ENCODE data around the gene NREP. TPM values are rescaled to one million over a fixed set of nuclear protein-coding genes. Genes with fewer than 3 reads are reported as not detected.
A peak's percentile ranks its signal among the peaks of the same experiment; 100 is the strongest.

The NREP gene
- total and polyA plus RNA-seq, 7 donors = 4.7 to 15.1 (median 5.5) TPM

DNA sequence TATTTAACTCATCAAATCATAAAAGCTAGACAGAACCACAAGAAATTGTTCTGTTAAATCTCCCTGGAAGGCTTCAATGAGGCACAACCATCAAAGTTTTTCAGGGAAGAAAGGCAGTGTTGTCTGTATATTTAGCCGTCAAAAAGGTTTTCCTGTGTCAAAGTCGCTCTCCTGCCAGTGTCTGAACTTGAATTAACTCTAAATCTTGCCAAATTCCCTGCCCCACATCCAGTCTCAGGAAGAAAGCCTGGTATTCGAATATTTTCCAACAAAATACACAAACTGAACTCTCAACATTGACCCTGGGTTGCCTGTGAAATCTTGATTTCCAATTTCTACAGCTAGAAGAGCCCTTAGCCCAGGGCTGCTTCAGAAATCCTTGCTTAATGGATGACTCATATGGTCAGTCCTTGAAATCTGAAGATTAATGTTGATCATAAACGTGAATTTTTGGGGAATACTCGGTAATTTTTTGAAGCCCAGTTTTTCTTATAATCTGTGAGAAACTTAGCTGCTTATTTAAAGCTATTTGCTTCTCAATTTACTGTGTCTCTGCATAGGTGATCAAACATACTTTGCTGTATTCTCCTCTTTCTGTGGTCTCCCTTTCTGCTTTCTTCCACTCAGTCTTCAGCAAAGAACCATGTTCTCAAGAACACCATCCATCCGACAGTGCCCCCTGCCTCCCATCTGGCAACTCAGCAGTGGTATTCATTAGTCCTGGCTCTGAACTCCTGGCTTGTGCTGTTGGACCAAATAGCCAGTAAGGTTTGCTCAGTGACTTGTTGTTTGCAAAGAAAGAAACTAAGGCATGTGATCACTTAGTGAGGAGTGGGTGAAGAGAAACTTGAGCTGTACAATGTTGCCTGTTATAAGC, 58.9 kb downstream of the NREP start:
- DNase-seq (no peak), ATAC-seq (no peak)
- intact Hi-C loops (cut with DNase I) = no loop called here
- no peaks in the 10 kb centered on the region for H3K4me1 ChIP-seq
- H3K27me3 ChIP-seq (ENCODE audit: insufficient read depth in 3 of 3, low read length in 2 of 3) = no peaks in the 10 kb centered on the region
- TF ChIP-seq, protein P1, sequence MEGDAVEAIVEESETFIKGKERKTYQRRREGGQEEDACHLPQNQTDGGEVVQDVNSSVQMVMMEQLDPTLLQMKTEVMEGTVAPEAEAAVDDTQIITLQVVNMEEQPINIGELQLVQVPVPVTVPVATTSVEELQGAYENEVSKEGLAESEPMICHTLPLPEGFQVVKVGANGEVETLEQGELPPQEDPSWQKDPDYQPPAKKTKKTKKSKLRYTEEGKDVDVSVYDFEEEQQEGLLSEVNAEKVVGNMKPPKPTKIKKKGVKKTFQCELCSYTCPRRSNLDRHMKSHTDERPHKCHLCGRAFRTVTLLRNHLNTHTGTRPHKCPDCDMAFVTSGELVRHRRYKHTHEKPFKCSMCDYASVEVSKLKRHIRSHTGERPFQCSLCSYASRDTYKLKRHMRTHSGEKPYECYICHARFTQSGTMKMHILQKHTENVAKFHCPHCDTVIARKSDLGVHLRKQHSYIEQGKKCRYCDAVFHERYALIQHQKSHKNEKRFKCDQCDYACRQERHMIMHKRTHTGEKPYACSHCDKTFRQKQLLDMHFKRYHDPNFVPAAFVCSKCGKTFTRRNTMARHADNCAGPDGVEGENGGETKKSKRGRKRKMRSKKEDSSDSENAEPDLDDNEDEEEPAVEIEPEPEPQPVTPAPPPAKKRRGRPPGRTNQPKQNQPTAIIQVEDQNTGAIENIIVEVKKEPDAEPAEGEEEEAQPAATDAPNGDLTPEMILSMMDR (IDR thresholded peaks at IDR 0.05) = peak; percentile 10
- H3K36me3 ChIP-seq (ENCODE audit: insufficient read depth in 1 of 2, low read depth in 1 of 2) = no peaks in the 10 kb centered on the region
- H3K9me3 ChIP-seq = no peaks in the 10 kb centered on the region
- no peak overlapping the region for H3K27ac ChIP-seq
- no peak overlapping the region for H3K4me3 ChIP-seq
- WGBS, 3 donors = 36 to 48% (median 45%) methylated on average over 6 of the region's 6 CpGs

DNA sequence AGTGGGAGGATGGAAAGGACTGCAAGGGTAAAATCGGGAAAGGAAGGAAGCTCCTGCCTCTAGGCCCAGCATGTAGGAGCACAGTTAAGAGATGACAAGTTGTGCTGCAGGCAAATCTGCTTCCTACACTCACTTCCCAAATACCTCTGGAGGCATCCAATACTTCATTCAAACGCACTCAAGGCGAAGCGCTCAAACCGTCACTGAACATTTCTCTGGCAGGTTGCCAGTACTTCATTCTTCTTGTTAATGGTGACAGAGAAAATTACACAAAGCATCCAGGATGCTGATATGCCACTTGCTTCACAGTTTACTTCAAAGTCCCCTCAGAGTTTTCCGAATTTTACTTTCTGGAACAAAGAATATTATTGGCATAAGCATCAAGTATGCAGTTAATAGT, 59.8 kb downstream of the NREP start:
- H3K27me3 ChIP-seq (ENCODE audit: insufficient read depth in 3 of 3, low read length in 2 of 3) = no peaks in the 10 kb centered on the region
- H3K27ac ChIP-seq = no peak overlapping the region
- no peak for ATAC-seq
- intact Hi-C loops (cut with DNase I) = no loop called here
- no peaks in the 10 kb centered on the region for H3K4me1 ChIP-seq
- H3K4me3 ChIP-seq = no peak overlapping the region
- 30 to 42% (median 36%) methylated on average over 6 of the region's 6 CpGs for WGBS, 3 donors
- TF ChIP-seq, protein P1 (IDR thresholded peaks at IDR 0.05) = no peak
- no peaks in the 10 kb centered on the region for H3K9me3 ChIP-seq
- DNase-seq = no peak
- H3K36me3 ChIP-seq (ENCODE audit: insufficient read depth in 1 of 2, low read depth in 1 of 2) = no peaks in the 10 kb centered on the region

DNA sequence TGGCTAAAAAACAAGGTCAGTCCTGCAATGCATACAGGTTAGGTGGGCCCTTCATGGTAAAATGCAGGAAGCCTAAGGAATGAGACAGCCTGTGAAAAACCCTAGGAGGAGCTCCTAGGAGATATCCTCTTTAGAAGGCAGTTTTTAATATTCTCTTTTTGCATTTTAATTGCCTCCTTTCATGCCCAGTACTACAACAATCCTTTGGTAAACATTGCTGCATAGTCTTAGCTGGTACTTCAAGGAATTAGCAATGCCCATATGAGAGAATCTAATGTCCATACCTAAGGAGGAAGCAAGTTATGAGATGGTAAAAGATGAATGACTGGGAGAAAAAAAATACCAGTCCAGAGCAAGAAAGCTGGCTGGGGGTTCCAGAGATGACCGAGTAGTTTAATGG, 61.0 kb downstream of the NREP start:
- TF ChIP-seq, protein P1 (IDR thresholded peaks at IDR 0.05) = no peak
- intact Hi-C loops (cut with DNase I) = no loop called here

DNA sequence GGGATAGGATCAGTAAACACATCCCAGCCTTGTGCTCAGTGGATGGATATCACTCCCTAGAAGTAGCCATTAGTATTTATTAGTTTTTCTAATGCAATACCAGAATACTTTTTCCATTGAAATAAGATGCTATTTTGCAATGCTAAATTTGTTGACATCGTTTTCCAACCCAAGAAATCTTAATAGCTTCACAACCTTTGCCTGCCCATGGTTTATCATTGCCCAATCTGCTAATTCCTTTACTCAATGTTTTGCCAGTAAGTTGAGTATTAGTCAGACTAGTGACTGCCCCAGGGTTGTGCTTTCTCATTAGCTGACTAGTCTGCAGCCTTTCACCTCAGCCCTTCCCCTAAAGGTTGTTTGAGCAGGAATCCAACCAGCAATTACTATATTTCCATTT, 62.9 kb downstream of the NREP start:
- no peaks in the 10 kb centered on the region for H3K9me3 ChIP-seq
- no peak overlapping the region for H3K4me3 ChIP-seq
- H3K27me3 ChIP-seq (ENCODE audit: insufficient read depth in 3 of 3, low read length in 2 of 3) = no peaks in the 10 kb centered on the region
- no peaks in the 10 kb centered on the region for H3K4me1 ChIP-seq
- TF ChIP-seq, protein P1 (IDR thresholded peaks at IDR 0.05) = no peak
- ATAC-seq = no peak
- H3K27ac ChIP-seq = no peak overlapping the region
- no peaks in the 10 kb centered on the region for H3K36me3 ChIP-seq (ENCODE audit: insufficient read depth in 1 of 2, low read depth in 1 of 2)
- intact Hi-C loops (cut with DNase I) = no loop called here
- WGBS, 3 donors = 61 to 77% (median 68%) methylated on average over 1 of the region's 1 CpG
- no peak for DNase-seq

More for the DNA sequence above, 61.0 kb downstream of the NREP start:
- Histone ChIP-seq H3K9me3 (no peaks in the 10 kb centered on the region), H3K27ac (no peak overlapping the region), H3K27me3 (ENCODE audit: insufficient read depth in 3 of 3, low read length in 2 of 3) (no peaks in the 10 kb centered on the region), H3K36me3 (ENCODE audit: insufficient read depth in 1 of 2, low read depth in 1 of 2) (no peaks in the 10 kb centered on the region), H3K4me3 (no peak overlapping the region), H3K4me1 (no peaks in the 10 kb centered on the region)
- no peak for ATAC-seq
- 74 to 88% (median 85%) methylated on average over 1 of the region's 1 CpG for WGBS, 3 donors
- no peak for DNase-seq
